ENCODE data around the gene AQP6.

Gene AQP6

GRCh38 chr12:50022903-50023302, 50.2 kb downstream of the AQP6 start:
- H3K27ac ChIP-seq (ENCODE audit: low read length), result no peak overlapping the region
- H3K9ac ChIP-seq (ENCODE audit: low read depth, low read length), result 0 out of 2 replicates have a peak overlapping the region, but pooled peaks have one; percentile 1
- H3K4me2 ChIP-seq (ENCODE audit: insufficient read depth, low read length), result peak overlapping the region; percentile 65
- peaks cover 74% of the 10 kb centered on the region for H3K79me2 ChIP-seq (ENCODE audit: insufficient read depth, low read length)
- H4K20me1 ChIP-seq (ENCODE audit: insufficient read depth, low read length), result peaks cover 16% of the 10 kb centered on the region; the same call in 1 of the 2 replicates
- peak overlapping the region in 1 of 2 experiments; percentile 90; a peak in 1 of 4 replicates for H3K4me3 ChIP-seq (ENCODE audit: low read depth in 1 of 2, low read length in 2 of 2)
- H3K9me3 ChIP-seq (ENCODE audit: insufficient read depth, low read length, severe bottlenecking), result no peaks in the 10 kb centered on the region
- TF ChIP-seq CTCF (IDR thresholded peaks at IDR 0.05; ENCODE audit: borderline replicate concordance, extremely low read depth, low read length, poor library complexity, severe bottlenecking), result no peak
- no peak for TF ChIP-seq EZH2 (IDR thresholded peaks at IDR 0.05; ENCODE audit: borderline replicate concordance, low read depth, low read length, severe bottlenecking)
- DNase-seq (no peak), ATAC-seq (ENCODE audit: insufficient read depth, low read depth) (no peak)
- H3K36me3 ChIP-seq (ENCODE audit: insufficient read depth, low read length), result peaks cover 31% of the 10 kb centered on the region
- H2AFZ ChIP-seq (ENCODE audit: low read depth, low read length), result no peak overlapping the region
- H3K27me3 ChIP-seq (ENCODE audit: insufficient read depth, low read length, poor library complexity), result no peaks in the 10 kb centered on the region
- peaks cover 42% of the 10 kb centered on the region for H3K4me1 ChIP-seq (ENCODE audit: insufficient read depth, low read length)

GRCh38 chr12:50024227-50024626, 51.5 kb downstream of the AQP6 start:
- Histone ChIP-seq H3K79me2 (ENCODE audit: insufficient read depth, low read length) (peaks cover 61% of the 10 kb centered on the region), H3K4me3 (ENCODE audit: low read depth in 1 of 2, low read length in 2 of 2) (peak overlapping the region; percentile 86 to 90; a peak in 3 of 4 replicates), H3K36me3 (ENCODE audit: insufficient read depth, low read length) (peaks cover 24% of the 10 kb centered on the region), H3K27ac (ENCODE audit: low read length) (peak overlapping the region; percentile 93), H4K20me1 (ENCODE audit: insufficient read depth, low read length) (peaks cover 10% of the 10 kb centered on the region; the same call in 1 of the 2 replicates), H3K9me3 (ENCODE audit: insufficient read depth, low read length, severe bottlenecking) (no peaks in the 10 kb centered on the region), H3K4me1 (ENCODE audit: insufficient read depth, low read length) (peaks cover 42% of the 10 kb centered on the region), H2AFZ (ENCODE audit: low read depth, low read length) (no peak overlapping the region), H3K9ac (ENCODE audit: low read depth, low read length) (peak overlapping the region; percentile 90), H3K4me2 (ENCODE audit: insufficient read depth, low read length) (peak overlapping the region; percentile 65), H3K27me3 (ENCODE audit: insufficient read depth, low read length, poor library complexity) (no peaks in the 10 kb centered on the region)
- ATAC-seq (ENCODE audit: insufficient read depth, low read depth) (no peak), DNase-seq (no peak)
- no peak for TF ChIP-seq CTCF (IDR thresholded peaks at IDR 0.05; ENCODE audit: borderline replicate concordance, extremely low read depth, low read length, poor library complexity, severe bottlenecking)
- TF ChIP-seq EZH2 (IDR thresholded peaks at IDR 0.05; ENCODE audit: borderline replicate concordance, low read depth, low read length, severe bottlenecking), result no peak

GRCh38 chr12:50024805-50025186, 52.0 kb downstream of the AQP6 start:
- TF ChIP-seq CTCF (IDR thresholded peaks at IDR 0.05; ENCODE audit: borderline replicate concordance, extremely low read depth, low read length, poor library complexity, severe bottlenecking), result no peak
- TF ChIP-seq EZH2 (IDR thresholded peaks at IDR 0.05; ENCODE audit: borderline replicate concordance, low read depth, low read length, severe bottlenecking), result no peak
- Histone ChIP-seq H2AFZ (ENCODE audit: low read depth, low read length) (peak overlapping the region; percentile 81), H3K27me3 (ENCODE audit: insufficient read depth, low read length, poor library complexity) (no peaks in the 10 kb centered on the region), H3K9me3 (ENCODE audit: insufficient read depth, low read length, severe bottlenecking) (no peaks in the 10 kb centered on the region), H3K9ac (ENCODE audit: low read depth, low read length) (peak overlapping the region; percentile 90), H3K4me1 (ENCODE audit: insufficient read depth, low read length) (peaks cover 42% of the 10 kb centered on the region), H4K20me1 (ENCODE audit: insufficient read depth, low read length) (peaks cover 8% of the 10 kb centered on the region; the same call in 1 of the 2 replicates), H3K4me3 (ENCODE audit: low read depth in 1 of 2, low read length in 2 of 2) (peak overlapping the region; percentile 86 to 90), H3K4me2 (ENCODE audit: insufficient read depth, low read length) (peak overlapping the region; percentile 65), H3K79me2 (ENCODE audit: insufficient read depth, low read length) (peaks cover 55% of the 10 kb centered on the region), H3K27ac (ENCODE audit: low read length) (peak overlapping the region; percentile 93), H3K36me3 (ENCODE audit: insufficient read depth, low read length) (peaks cover 22% of the 10 kb centered on the region)
- DNase-seq, result no peak
- ATAC-seq (ENCODE audit: insufficient read depth, low read depth), result peak; percentile 49
